K562 (cell line): ENCODE data around the gene LPXN. TPM values are rescaled to one million over a fixed set of nuclear protein-coding genes. Genes with fewer than 3 reads are reported as not detected.

Experiments used
- ATF1 ChIP-seq, 2 experiments: fragments of 450-650 bp in 1 of 2; IDR thresholded peaks; 2 replicates each; pipeline ENCODE4 v1.6.1; 2016; ENCODE audit warnings: missing compliant biosample characterization in 1 of 2, missing genetic modification characterization in 1 of 2
- BHLHE40 ChIP-seq: IDR thresholded peaks from 2 replicates; pipeline ENCODE4 v1.6.1; 2011; ENCODE audit warnings: low read length, improper control_type of control experiment
- C11orf30 ChIP-seq: fragments of 450-650 bp; IDR thresholded peaks from 2 replicates; pipeline ENCODE4 v1.6.1; 2016; ENCODE audit warnings: low read depth, mild to moderate bottlenecking
- CTCF ChIP-seq, 3 experiments: IDR thresholded peaks in 2 of 3; conservative IDR thresholded peaks in 1 of 3; 2 replicates each; pipeline ENCODE4 v1.5.1; 2011 to 2012; ENCODE audit warnings: low read length in 3 of 3, mild to moderate bottlenecking in 3 of 3, control low read depth in 2 of 3, improper control_type of control experiment in 1 of 3, inconsistent platforms in 1 of 3, low read depth in 1 of 3, mixed read lengths in 1 of 3, moderate library complexity in 1 of 3; ENCODE audit not compliant: insufficient read depth in 2 of 3
- CXXC5 ChIP-seq: fragments of 250-450 bp; sonication (Bioruptor Pico); IDR thresholded peaks from 2 replicates; pipeline ENCODE4 v1.8.0; 2022; ENCODE audit warnings: inconsistent platforms, mild to moderate bottlenecking, moderate library complexity
- ELK1 ChIP-seq: sonication (generic); formaldehyde crosslinking; IDR thresholded peaks from 2 replicates; pipeline ENCODE4 v1.8.1; 2022; ENCODE audit warnings: missing genetic modification reagents
- GTF2E2 ChIP-seq: fragments of 200-800 bp; sonication (Bioruptor generic); IDR thresholded peaks from 2 replicates; pipeline ENCODE4 v1.6.1; 2016; ENCODE audit warnings: missing genetic modification characterization, missing compliant biosample characterization
- HES1 ChIP-seq: fragments of 450-650 bp; IDR thresholded peaks from 2 replicates; pipeline ENCODE4 v1.6.1; 2016; ENCODE audit warnings: low read depth, mild to moderate bottlenecking, moderate library complexity
- MAX ChIP-seq: sonication (generic); formaldehyde crosslinking; IDR thresholded peaks from 2 replicates; pipeline ENCODE4 v1.9.0; 2022; ENCODE audit warnings: mild to moderate bottlenecking, missing genetic modification reagents
- NFE2 ChIP-seq: IDR thresholded peaks from 2 replicates; pipeline ENCODE4 v1.6.1; 2014; ENCODE audit warnings: antibody characterized with exemption, low read depth
- NFE2L1 ChIP-seq: fragments of 450-650 bp; IDR thresholded peaks from 2 replicates; pipeline ENCODE4 v1.6.1; 2016; ENCODE audit warnings: missing genetic modification characterization, low read depth, mild to moderate bottlenecking, missing compliant biosample characterization, moderate library complexity, borderline replicate concordance
- NFYB ChIP-seq: IDR thresholded peaks from 2 replicates; pipeline ENCODE4 v1.6.1; 2011; ENCODE audit warnings: mild to moderate bottlenecking, moderate library complexity; ENCODE audit not compliant: insufficient read length; ENCODE audit errors: extremely low read depth
- NR2C2 ChIP-seq, 2 experiments: fragments of 200-800 bp in 1 of 2; sonication (Bioruptor generic) in 1 of 2; sonication (generic) in 1 of 2; formaldehyde crosslinking in 1 of 2; IDR thresholded peaks; 2 replicates each; pipeline versions ENCODE4 v1.6.1 to v1.8.0; 2016 to 2022; ENCODE audit warnings: mild to moderate bottlenecking in 1 of 2, missing compliant biosample characterization in 1 of 2, missing genetic modification characterization in 1 of 2, missing genetic modification reagents in 1 of 2
- RFX1 ChIP-seq: fragments of 450-650 bp; IDR thresholded peaks from 2 replicates; pipeline ENCODE4 v1.6.1; 2016; ENCODE audit warnings: mild to moderate bottlenecking, moderate library complexity
- SMARCA5 ChIP-seq: fragments of 450-650 bp; IDR thresholded peaks from 2 replicates; pipeline ENCODE4 v1.6.1; 2016
- SRF ChIP-seq, 2 experiments: fragments of 250-450, 450-650 bp in 1 of 2; sonication (Bioruptor Pico) in 1 of 2; sonication (generic) in 1 of 2; formaldehyde crosslinking; IDR thresholded peaks; 2 replicates each; pipeline versions ENCODE4 v1.5.0 to v1.5.1; 2020 to 2022; ENCODE audit warnings: mild to moderate bottlenecking in 1 of 2, missing genetic modification reagents in 1 of 2
- TFAP4 ChIP-seq: sonication (generic); formaldehyde crosslinking; IDR thresholded peaks from 2 replicates; pipeline ENCODE4 v1.8.0; 2022; ENCODE audit warnings: missing genetic modification reagents, mild to moderate bottlenecking, moderate library complexity, borderline replicate concordance
- ZBTB2 ChIP-seq: fragments of 450-650 bp; IDR thresholded peaks from 2 replicates; pipeline ENCODE4 v1.6.1; 2016; ENCODE audit warnings: antibody characterized with exemption
- ZNF143 ChIP-seq: sonication (generic); formaldehyde crosslinking; IDR thresholded peaks from 2 replicates; pipeline ENCODE4 v1.9.0; 2022; ENCODE audit warnings: mild to moderate bottlenecking, missing genetic modification reagents
- ZNF766 ChIP-seq: fragments of 200-800 bp; sonication (Bioruptor generic); conservative IDR thresholded peaks from 2 replicates; pipeline ENCODE4 v1.6.1; 2016; ENCODE audit warnings: missing genetic modification characterization, missing compliant biosample characterization
- polyA plus RNA-seq, 8 experiments: library from polyadenylated mRNA; depleted of rRNA in 4 of 8; stranded (reverse) in 5 of 8; unstranded in 3 of 8; fragments of >200 nt; fragmentation: Nextera tagmentation in 2 of 8; fragmentation: Illumina TruSeq in 1 of 8; extraction: Ambion mirVana in 2 of 8; extraction: Trizol in 1 of 8; gene quantifications; 2 replicates each; pipeline versions ENCODE4 v1.2.1 to v1.2.3, GENCODE V29; 2011 to 2014; ENCODE audit warnings: inconsistent platforms in 1 of 8, missing spikeins in 1 of 8
- total RNA-seq, 7 experiments: library from RNA; depleted of rRNA in 6 of 7; stranded (reverse); fragments of >200 nt in 6 of 7; fragmentation: Illumina TruSeq in 2 of 7; extraction: Trizol in 2 of 7; gene quantifications; 2 replicates each; pipeline versions ENCODE4 v1.2.1 to v1.2.3, GENCODE V29; 2011 to 2021; ENCODE audit warnings: low replicate concordance in 1 of 7

LPXN gene
- total and polyA plus RNA-seq, 9 of the 15 experiments (the other 6 are each of a cell fraction or from before 2014, with no cell fraction given) = 0.73 to 3.1 (median 2.0) TPM

- no peak for TF ChIP-seq ATF1 (CRISPR knock-in tag; IDR thresholded peaks at IDR 0.05)
- peak; percentile 94 for TF ChIP-seq ATF1 (tag; IDR thresholded peaks at IDR 0.05)
- TF ChIP-seq SMARCA5 = no peak
- peak; percentile 31; the same call in 1 of the 2 replicates for TF ChIP-seq C11orf30
- TF ChIP-seq HES1 = 0 out of 2 replicates have a peak, but pooled peaks have one; percentile 44
- no peak for TF ChIP-seq NFE2L1 (tag)
- peak; percentile 49; the same call in 1 of the 2 replicates for TF ChIP-seq GTF2E2 (tag)
- 0 out of 2 replicates have a peak, but pooled peaks have one; percentile 21 for TF ChIP-seq MAX (CRISPR knock-in tag)
- peak; percentile 87 for TF ChIP-seq RFX1
- TF ChIP-seq CXXC5 = peak; percentile 88
- TF ChIP-seq NR2C2 (CRISPR knock-in tag; IDR thresholded peaks at IDR 0.05) = peak; percentile 97
- peak; percentile 100 for TF ChIP-seq NR2C2 (tag; IDR thresholded peaks at IDR 0.05)
- peak; percentile 38; the same call in 1 of the 2 replicates for TF ChIP-seq ZNF766 (CRISPR knock-in tag)
- TF ChIP-seq BHLHE40 = peak; percentile 98
- peak; percentile 0 for TF ChIP-seq NFYB
- TF ChIP-seq NFE2 = peak; percentile 42; the same call in 1 of the 2 replicates
- peak; percentile 37; the same call in 1 of the 2 replicates for TF ChIP-seq TFAP4 (CRISPR knock-in tag)
- 0 out of 6 replicates have a peak, but pooled peaks of 1 of the 3 experiments have one; percentile 1 for TF ChIP-seq CTCF (IDR thresholded peaks at IDR 0.05 in 2 of 3, conservative IDR thresholded peaks at IDR 0.05 in 1 of 3; ENCODE audit: insufficient read depth in 2 of 3, low read depth in 1 of 3, low read length in 3 of 3)
- TF ChIP-seq ZBTB2 = peak; percentile 95
- TF ChIP-seq ELK1 (CRISPR knock-in tag) = no peak
- peak; percentile 87 for TF ChIP-seq ZNF143 (CRISPR knock-in tag)
- peak in 1 of 2 experiments; percentile 41; a peak in 2 of 4 replicates for TF ChIP-seq SRF (CRISPR knock-in tag; IDR thresholded peaks at IDR 0.05)
These were observed 2.5 kb upstream of the LPXN start (continued) for GRCh38 chr11:58578136-58578634.
